Measurements from ENCODE around the gene MAB21L4.

The MAB21L4 gene

GRCh38 chr2:240876035-240876474 is 19.9 kb downstream of the MAB21L4 start:
- DNase-seq = no peak

DNA sequence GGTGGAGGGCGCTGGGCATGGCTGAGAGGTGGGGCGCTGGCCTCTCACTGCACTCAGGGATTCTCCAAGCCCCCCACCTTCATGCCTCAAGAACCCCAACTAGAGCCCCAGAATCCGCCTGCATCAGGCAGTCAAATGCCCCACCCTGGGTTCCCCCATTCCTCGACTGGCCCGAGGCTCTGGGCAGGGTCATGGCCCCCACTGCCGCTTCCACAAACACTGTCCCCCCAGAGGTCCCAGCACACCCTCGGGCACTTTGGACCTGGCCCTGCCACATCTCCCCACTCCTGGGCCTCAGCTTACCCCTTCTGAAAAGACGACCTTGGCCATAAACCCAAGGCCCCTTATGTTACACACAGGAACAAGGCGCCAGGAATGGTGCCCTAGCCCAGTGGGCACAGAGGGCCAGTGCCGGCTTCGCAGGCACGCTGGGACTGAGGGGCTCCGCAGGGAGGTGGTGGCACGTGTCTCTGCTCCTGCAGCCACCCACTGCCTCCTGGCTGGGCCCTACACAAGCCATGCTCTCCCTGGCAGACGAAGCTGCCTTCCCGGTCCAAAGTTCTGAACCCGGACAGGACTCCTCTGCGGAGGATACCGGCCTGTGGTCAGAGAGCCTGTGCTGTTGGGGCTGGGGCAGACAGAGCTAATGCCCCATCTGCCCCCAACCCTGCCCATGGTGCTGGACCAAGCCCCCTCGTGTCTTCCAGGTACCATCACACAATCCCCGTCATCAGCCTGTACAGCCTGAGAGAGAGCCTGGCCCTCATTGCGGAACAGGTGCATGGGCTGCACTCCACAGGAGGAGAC is 20.5 kb downstream of the MAB21L4 start:
- DNase-seq = no peak

- DNase-seq = no peak
Observed at GRCh38 chr2:240874715-240875227, 21.2 kb downstream of the MAB21L4 start.

DNA sequence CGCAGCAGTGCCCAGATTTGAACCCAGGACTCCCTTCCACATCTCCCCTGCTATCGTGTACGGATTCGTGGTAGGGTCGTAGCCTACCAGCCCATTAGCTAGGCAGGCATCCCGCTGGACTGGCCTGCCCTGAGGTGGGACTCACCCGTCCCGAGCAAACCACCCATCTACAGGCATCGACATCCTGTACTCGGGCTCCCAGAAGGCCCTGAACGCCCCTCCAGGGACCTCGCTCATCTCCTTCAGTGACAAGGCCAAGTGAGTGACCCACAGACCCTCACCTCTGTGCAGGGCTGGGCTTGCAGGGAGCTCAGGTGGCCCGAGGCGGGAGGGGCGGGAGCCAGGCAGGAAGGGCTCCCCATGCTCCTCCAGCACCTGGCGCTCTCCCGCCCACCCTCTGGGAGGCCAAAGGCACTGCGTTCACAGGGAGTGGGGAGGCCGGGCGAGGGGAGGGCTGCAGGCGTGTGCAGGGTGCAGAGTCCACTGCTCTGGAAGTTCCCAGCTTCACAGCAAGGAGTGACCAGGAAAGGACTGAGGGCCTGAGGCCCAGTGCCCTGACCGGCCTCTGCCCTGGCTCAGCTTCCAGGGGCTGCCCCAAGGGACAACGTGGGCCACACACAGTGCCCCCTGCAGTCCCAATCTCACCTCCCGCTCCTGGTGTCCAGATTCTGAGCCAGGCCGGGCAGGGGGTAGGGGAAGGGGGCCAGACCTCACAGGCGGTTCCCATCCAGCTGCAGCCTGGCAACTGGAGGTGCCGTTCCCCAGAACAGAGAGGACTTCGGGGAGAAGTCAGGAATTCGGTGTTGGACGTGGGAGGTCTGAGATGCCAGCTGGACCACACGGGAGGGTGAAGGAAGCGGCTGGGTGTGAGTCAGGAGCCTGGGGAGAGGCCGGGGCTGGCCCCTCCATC is 21.9 kb downstream of the MAB21L4 start:
- DNase-seq = peak in 2 of 3 experiments; percentile 59 to 78

GRCh38 chr2:240873098-240873788 is 22.7 kb downstream of the MAB21L4 start:
- no peak for DNase-seq

- DNase-seq = no peak
Observed at GRCh38 chr2:240872317-240873097, 23.4 kb downstream of the MAB21L4 start.

GRCh38 chr2:240871071-240871958 is 24.6 kb downstream of the MAB21L4 start:
- DNase-seq = no peak

DNA sequence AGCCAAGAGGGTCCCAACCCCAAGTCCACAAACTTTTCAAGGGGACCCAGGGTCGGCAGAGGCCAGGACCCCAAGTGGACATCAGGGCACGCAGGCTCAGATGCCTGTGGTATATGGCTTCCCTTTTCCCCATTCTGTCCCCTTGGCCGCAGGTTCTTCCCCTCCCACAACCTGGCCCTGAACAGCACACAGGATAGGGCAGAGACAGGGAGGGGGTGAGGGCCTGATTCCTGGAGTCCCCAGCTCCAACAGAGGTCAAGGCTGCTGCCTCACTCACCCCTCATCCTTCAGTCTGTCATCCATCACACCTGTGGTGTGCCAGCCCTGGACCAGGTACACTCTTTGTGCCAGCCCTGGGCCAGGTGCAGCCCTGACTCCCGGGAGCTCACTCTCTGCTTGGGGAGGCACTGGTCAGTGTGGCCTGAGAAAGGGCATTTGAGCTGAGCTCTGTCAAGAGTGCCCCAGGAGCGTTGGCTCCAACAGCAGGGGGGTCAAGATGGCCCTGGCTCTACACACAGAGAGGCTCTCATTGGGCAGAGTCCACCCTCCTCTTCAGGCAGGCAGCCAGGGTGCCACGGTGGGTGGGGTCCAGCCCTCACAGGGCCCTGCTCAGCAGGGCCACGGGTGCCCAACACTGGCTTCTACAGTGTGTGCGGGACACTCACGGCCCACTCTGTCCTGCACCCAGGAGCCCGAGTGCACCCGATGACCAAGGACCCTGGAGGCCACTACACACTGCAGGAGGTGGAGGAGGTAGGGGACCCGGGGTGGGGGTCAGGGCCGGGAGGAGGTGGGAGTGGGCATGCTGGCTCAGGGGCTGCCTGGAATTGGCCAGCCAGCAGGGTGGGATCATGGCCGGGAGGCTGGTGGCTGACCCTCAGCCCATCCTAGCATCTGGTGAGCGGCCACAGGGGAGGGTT is 25.7 kb downstream of the MAB21L4 start:
- DNase-seq = no peak

DNA sequence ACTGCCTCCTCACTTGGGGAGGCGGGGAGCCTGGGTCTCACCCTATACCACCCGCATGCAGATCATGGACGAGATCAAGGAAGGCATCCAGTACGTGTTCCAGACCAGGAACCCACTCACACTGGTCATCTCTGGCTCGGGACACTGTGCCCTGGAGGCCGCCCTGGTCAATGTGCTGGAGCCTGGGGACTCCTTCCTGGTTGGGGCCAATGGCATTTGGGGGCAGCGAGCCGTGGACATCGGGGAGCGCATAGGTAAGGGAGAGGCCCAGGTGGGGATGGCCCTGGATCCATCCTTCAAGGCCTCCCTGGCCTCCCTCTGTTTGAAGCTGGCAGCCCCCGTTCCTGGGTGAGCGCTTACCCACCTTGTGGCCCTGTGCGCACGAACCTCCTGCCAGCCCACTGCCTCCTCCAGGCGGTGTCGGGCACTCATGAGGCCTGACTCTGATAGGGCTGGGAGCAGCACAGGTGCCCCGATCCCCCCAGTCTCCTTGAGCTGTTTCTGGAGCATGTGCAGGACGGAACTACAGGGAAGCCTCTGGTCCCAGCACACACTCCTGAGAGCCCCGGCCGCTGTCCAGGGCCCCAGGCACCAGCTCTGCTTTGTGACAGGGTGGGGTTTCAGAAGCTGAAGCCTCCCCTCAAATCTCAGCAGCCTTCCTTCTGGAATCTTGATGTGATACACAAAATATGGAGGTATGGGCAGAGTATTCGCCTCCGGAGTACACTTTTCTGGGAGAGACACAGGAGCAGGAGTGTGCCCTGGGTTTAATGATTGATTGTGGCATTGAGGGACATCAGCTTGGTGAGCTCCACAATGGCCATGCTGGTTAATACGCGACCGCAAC is 26.6 kb downstream of the MAB21L4 start:
- DNase-seq = no peak

DNA sequence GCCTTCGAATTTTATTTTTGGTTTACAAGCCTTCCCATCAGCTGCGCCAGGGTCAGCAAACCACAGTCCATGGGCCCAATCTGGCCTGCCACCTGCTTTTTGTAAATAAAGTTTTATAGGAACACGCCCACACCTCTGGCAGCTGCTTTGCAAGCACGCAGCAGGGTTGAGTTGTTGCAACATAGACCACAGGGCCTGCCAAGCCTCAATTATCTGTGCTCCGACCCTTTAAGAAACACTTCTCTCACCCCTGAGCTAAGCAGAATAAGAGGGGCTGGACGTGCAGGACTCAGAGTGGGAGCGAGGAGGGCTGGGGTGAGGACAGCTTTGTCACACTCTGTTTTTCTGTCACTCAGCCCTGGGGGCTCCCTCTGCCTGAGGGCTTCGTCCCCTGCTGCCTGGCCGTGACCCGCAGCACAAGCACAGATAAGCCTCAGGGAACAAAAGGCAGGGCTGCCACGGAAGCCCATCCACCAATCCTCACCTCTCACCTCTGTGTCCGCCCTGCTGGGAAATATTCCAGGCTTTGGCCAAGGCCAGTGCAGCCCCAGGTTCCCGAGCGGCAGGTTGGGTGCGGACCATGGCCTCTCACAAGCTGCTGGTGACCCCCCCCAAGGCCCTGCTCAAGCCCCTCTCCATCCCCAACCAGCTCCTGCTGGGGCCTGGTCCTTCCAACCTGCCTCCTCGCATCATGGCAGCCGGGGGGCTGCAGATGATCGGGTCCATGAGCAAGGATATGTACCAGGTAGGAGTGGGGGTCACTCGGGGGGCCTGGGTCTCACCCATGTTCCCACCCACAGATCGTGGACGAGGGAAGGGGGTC is 27.5 kb downstream of the MAB21L4 start, which contains the start of gene AGXT:
TSS of gene AGXT (plus strand) at position 539 of the 823 bp plus-strand sequence. CDS start at position 581, 42 bp downstream.
- peak in 2 of 3 experiments; percentile 1 to 9 for DNase-seq

GRCh38 chr2:240865391-240865790 is 30.6 kb downstream of the MAB21L4 start:
- no peak for DNase-seq

DNA sequence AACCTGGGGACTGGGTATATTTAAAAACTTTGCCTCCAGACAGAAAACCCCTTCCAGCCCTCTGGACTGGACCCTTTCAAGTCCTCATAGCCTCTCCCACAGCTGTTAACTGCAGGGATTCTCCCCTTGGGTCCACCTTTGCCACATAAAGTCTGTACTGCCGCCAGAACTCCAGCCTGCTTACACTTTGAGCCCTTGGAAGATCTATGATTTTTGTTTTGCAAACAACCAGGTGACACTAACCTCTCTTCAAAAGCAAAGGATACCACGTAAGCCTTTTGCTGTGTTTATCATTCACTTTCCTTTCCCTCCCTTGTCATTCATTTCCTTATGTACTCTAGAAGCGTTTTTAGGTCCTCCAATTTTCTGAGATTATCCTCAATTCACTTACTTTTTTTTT is 31.5 kb downstream of the MAB21L4 start:
- DNase-seq = no peak

- no peak for DNase-seq
Observed at GRCh38 chr2:240861547-240861946, 34.4 kb downstream of the MAB21L4 start.

GRCh38 chr2:240858871-240859270 is 37.1 kb downstream of the MAB21L4 start:
- DNase-seq = no peak

DNA sequence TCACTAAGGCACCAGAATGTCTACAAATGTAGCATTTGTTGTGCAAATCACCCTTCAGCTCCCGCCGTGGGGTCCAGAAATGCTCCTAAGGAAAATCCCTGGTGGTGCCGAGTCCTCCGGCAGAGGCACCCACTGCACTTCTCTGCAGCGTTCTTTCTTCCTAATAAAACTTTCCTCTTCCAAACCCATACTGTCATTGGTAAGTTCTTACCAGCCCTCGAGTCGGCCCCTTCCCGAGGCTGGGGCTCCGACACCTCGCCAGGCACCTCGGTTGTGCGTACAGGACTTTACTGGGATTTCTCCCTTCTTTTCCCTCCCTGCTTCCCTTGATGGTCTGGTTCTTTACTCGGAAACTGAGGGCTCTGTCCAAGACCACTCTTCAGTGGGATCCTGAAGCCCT is 37.6 kb downstream of the MAB21L4 start:
- DNase-seq = no peak

DNA sequence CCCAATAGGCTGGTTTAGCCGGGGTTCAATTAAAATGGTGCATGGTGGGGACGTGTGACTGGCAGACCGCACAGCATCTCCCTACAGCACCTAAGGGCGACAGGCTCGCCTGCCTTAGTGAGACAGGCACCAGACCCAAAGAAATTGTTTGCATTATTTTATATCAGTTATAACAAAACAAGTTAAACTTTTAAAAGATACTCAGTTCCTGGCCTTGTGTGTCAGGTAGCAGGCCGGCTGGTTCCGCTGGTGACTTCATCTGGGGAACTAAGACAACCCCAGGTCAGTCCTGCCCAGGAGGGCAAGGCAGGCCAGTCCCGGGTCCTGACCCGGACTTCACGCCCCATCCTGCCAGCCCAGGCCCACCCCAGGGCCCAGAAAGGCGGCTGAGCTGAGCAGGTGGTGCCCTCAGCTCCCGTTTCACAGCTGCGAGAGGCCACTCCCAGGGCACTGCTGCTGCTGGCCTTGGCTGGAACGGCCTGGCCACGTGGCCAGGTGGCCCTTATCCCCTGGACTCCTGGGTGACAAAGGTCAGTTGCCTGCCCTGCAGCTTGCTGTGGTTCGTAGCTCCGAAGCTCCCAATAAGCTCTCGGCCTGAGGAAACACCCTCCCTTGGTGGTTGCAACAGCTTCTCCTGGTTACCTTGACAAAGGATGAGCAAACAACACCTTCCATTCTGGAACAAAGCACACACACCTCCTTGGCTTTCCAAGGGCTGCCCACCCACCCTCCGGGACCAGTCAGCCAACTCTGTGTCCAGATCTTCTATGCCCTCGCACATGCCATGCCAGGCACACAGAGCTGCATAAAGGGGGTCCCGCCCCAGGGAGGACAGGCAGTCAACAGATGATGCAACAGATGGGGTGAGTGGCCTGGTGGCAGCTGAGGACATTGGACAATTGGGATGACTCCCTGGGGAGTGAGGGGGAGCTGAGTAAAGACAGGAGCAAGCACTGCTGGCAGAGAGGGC is 38.6 kb downstream of the MAB21L4 start:
- peak in 1 of 3 experiments; percentile 26 for DNase-seq
